Activated CD8-positive, alpha-beta memory T cell treated with anti-CD3 and anti-CD28 coated beads, Interleukin-2, amount 50 U/mL, for 1 hour (primary cell): ENCODE data around the gene STX2.
"Not testable (repeated sequence)": the region's sequence is repeated elsewhere in the genome, so short reads cannot be mapped to it uniquely, and the experiment has no call there.

Experiments used
- DNase-seq: peaks from one replicate; pipeline ENCODE4 v3.0.0-alpha.2; 2020; ENCODE audit errors: extremely low read depth

STX2 gene

GRCh38 chr12:130800312-130800711 is 38.7 kb downstream of the STX2 start:
- no peak for DNase-seq

GRCh38 chr12:130799051-130799450 is 40.0 kb downstream of the STX2 start:
- no peak for DNase-seq

- DNase-seq, result no peak
Measured at GRCh38 chr12:130796985-130797686, 41.9 kb downstream of the STX2 start.

- no peak for DNase-seq
Measured at GRCh38 chr12:130795906-130796305, 43.1 kb downstream of the STX2 start.

GRCh38 chr12:130793554-130793849 is 45.5 kb downstream of the STX2 start:
- DNase-seq, result no peak

GRCh38 chr12:130792821-130793553 is 46.1 kb downstream of the STX2 start:
- DNase-seq, result no peak

GRCh38 chr12:130791629-130792028 is 47.4 kb downstream of the STX2 start:
- DNase-seq, result no peak

- DNase-seq, result no peak
Measured at GRCh38 chr12:130788515-130788914, 50.5 kb downstream of the STX2 start.

- DNase-seq, result no peak
Measured at GRCh38 chr12:130787445-130788410, 51.3 kb downstream of the STX2 start.

- no peak for DNase-seq
Measured at GRCh38 chr12:130787041-130787440, 52.0 kb downstream of the STX2 start.

- no peak for DNase-seq
Measured at GRCh38 chr12:130783110-130783715, 55.8 kb downstream of the STX2 start.

- DNase-seq, result not testable (repeated sequence)
Measured at GRCh38 chr12:130782245-130782644, 56.8 kb downstream of the STX2 start.

GRCh38 chr12:130780880-130781575 is 58.0 kb downstream of the STX2 start:
- DNase-seq, result no peak

- DNase-seq, result no peak
Measured at GRCh38 chr12:130780325-130780724, 58.7 kb downstream of the STX2 start.

GRCh38 chr12:130778776-130779175 is 60.3 kb downstream of the STX2 start:
- no peak for DNase-seq

- DNase-seq, result no peak
Measured at GRCh38 chr12:130776857-130777339, 62.2 kb downstream of the STX2 start.

GRCh38 chr12:130775953-130776856 is 62.8 kb downstream of the STX2 start:
- DNase-seq, result no peak

GRCh38 chr12:130770413-130771028 is 68.5 kb downstream of the STX2 start:
- DNase-seq, result no peak

GRCh38 chr12:130768120-130768519 is 70.9 kb downstream of the STX2 start:
- DNase-seq, result no peak

- DNase-seq, result no peak
Measured at GRCh38 chr12:130766470-130766869, 72.6 kb downstream of the STX2 start.
